ENCODE data around the gene CRABP1. TPM values are rescaled to one million over a fixed set of nuclear protein-coding genes. Genes with fewer than 3 reads are reported as not detected.
"Not testable (repeated sequence)": the region's sequence is repeated elsewhere in the genome, so short reads cannot be mapped to it uniquely, and the experiment has no call there.

CRABP1 gene
- total RNA-seq, 1 donor from 2014 or later: not detected

- H3K36me3 ChIP-seq: no peaks in the 10 kb centered on the region
- H3K9me3 ChIP-seq: no peaks in the 10 kb centered on the region
- no peak for DNase-seq (ENCODE audit: low spot score in 2 of 2)
- H3K27ac ChIP-seq: no peak overlapping the region
- H3K4me1 ChIP-seq: no peaks in the 10 kb centered on the region
- intact Hi-C loops (cut with DNase I): no loop called here
- TF ChIP-seq CTCF (IDR thresholded peaks at IDR 0.05): no peak
- H3K27me3 ChIP-seq: no peaks in the 10 kb centered on the region
- H3K4me3 ChIP-seq: no peak overlapping the region
Measured at GRCh38 chr15:78372880-78373279, 32.7 kb downstream of the CRABP1 start.

GRCh38 chr15:78374436-78375393 lies 34.6 kb downstream of the CRABP1 start:
- H3K36me3 ChIP-seq: no peaks in the 10 kb centered on the region
- no peak for DNase-seq (ENCODE audit: low spot score in 2 of 2)
- intact Hi-C loops (cut with DNase I): no loop called here

GRCh38 chr15:78380143-78380542 lies 40.0 kb downstream of the CRABP1 start:
- H3K9me3 ChIP-seq; H3K27ac ChIP-seq; intact Hi-C loops (cut with DNase I); H3K4me3 ChIP-seq; DNase-seq (ENCODE audit: low spot score in 2 of 2); H3K4me1 ChIP-seq; H3K36me3 ChIP-seq; H3K27me3 ChIP-seq: not testable (repeated sequence)

More at GRCh38 chr15:78374436-78375393, 34.6 kb downstream of the CRABP1 start:
- Histone ChIP-seq H3K9me3 (no peaks in the 10 kb centered on the region), H3K4me3 (no peak overlapping the region), H3K27ac (no peak overlapping the region), H3K4me1 (no peaks in the 10 kb centered on the region), H3K27me3 (no peaks in the 10 kb centered on the region)
- TF ChIP-seq CTCF (IDR thresholded peaks at IDR 0.05): no peak

GRCh38 chr15:78382114-78382880 lies 42.1 kb downstream of the CRABP1 start:
- DNase-seq (ENCODE audit: low spot score in 2 of 2): no peak
- Histone ChIP-seq H3K36me3 (no peaks in the 10 kb centered on the region), H3K4me3 (no peak overlapping the region), H3K27ac (no peak overlapping the region), H3K9me3 (no peaks in the 10 kb centered on the region), H3K4me1 (no peaks in the 10 kb centered on the region), H3K27me3 (no peaks in the 10 kb centered on the region)
- TF ChIP-seq CTCF (IDR thresholded peaks at IDR 0.05): no peak
- intact Hi-C loops (cut with DNase I): no loop called here

GRCh38 chr15:78384651-78385050 lies 44.5 kb downstream of the CRABP1 start:
- Histone ChIP-seq H3K4me1 (no peaks in the 10 kb centered on the region), H3K36me3 (no peaks in the 10 kb centered on the region), H3K27me3 (no peaks in the 10 kb centered on the region), H3K27ac (no peak overlapping the region), H3K4me3 (no peak overlapping the region), H3K9me3 (no peaks in the 10 kb centered on the region)
- DNase-seq (ENCODE audit: low spot score in 2 of 2): no peak
- intact Hi-C loops (cut with DNase I): no loop called here
- TF ChIP-seq CTCF (IDR thresholded peaks at IDR 0.05): no peak
